ENCODE data around the gene IREB2. TPM values are rescaled to one million over a fixed set of nuclear protein-coding genes. Genes with fewer than 3 reads are reported as not detected.
"Not testable (repeated sequence)": the region's sequence is repeated elsewhere in the genome, so short reads cannot be mapped to it uniquely, and the experiment has no call there.

The IREB2 gene
- total RNA-seq, 1 donor from 2014 or later, result 23.5 TPM

DNA sequence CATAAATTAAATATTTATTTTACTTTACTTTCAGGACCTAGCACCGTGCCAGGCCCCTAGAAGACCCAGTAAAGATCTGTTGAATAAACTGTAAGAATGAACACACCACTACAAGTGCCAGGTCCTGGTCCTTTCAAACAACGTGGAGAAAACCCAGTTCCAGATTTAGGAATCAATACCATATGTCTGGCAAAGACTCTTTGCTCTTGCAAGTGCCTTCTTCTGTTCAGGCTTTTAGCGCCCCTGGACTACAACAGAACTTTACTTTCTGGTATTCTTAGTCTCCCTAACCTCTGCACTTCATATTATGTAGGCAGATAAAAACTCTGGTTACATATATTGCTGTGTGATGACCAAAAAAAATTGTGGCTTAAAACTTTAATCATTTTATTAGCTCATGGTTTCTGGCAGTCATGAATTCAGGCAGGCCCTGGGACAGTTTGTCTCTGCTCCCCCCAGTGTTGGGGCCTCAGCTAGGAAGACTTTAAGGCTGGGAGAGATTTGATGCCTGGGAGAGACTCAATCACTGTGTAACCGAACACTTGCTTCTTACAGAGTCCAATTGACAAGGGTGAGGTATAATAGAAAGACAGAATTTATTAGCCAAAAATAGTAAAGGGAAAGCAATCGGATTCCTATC is 99.4 kb downstream of the IREB2 start:
- DNase-seq (ENCODE audit: low read depth), result no peak
- no peaks in the 10 kb centered on the region for H3K27me3 ChIP-seq (ENCODE audit: control insufficient read depth, insufficient read depth, low read length)
- TF ChIP-seq, protein P1, sequence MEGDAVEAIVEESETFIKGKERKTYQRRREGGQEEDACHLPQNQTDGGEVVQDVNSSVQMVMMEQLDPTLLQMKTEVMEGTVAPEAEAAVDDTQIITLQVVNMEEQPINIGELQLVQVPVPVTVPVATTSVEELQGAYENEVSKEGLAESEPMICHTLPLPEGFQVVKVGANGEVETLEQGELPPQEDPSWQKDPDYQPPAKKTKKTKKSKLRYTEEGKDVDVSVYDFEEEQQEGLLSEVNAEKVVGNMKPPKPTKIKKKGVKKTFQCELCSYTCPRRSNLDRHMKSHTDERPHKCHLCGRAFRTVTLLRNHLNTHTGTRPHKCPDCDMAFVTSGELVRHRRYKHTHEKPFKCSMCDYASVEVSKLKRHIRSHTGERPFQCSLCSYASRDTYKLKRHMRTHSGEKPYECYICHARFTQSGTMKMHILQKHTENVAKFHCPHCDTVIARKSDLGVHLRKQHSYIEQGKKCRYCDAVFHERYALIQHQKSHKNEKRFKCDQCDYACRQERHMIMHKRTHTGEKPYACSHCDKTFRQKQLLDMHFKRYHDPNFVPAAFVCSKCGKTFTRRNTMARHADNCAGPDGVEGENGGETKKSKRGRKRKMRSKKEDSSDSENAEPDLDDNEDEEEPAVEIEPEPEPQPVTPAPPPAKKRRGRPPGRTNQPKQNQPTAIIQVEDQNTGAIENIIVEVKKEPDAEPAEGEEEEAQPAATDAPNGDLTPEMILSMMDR (IDR thresholded peaks at IDR 0.05; ENCODE audit: insufficient read depth, low read length, poor library complexity, severe bottlenecking), result no peak
- H3K4me3 ChIP-seq (ENCODE audit: low read depth, low read length), result no peak overlapping the region
- H3K36me3 ChIP-seq (ENCODE audit: control insufficient read depth, insufficient read depth, low read length), result no peaks in the 10 kb centered on the region

DNA sequence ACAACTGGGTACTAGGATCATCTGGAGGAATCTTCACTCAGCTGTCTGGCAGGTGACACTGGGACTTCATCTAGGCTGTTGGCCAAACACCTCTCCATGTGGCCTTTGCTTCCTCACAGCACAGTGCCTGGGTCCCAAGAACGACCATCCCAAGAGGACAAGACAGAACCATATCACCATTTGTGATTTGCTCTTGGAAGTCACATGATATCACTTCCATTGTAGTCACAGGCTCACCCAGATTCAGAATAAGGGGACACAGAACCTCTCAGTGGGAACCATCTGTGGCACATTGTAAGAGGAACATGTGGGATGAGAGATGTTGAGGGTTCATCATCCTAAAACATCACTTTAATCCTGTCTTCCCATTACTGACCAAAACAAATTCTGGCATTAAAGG is 100.3 kb downstream of the IREB2 start:
- DNase-seq (ENCODE audit: low read depth), result no peak
- H3K4me3 ChIP-seq (ENCODE audit: low read depth, low read length), result no peak overlapping the region
- H3K27me3 ChIP-seq (ENCODE audit: control insufficient read depth, insufficient read depth, low read length), result no peaks in the 10 kb centered on the region
- TF ChIP-seq, protein P1 (IDR thresholded peaks at IDR 0.05; ENCODE audit: insufficient read depth, low read length, poor library complexity, severe bottlenecking), result no peak
- no peaks in the 10 kb centered on the region for H3K36me3 ChIP-seq (ENCODE audit: control insufficient read depth, insufficient read depth, low read length)

DNA sequence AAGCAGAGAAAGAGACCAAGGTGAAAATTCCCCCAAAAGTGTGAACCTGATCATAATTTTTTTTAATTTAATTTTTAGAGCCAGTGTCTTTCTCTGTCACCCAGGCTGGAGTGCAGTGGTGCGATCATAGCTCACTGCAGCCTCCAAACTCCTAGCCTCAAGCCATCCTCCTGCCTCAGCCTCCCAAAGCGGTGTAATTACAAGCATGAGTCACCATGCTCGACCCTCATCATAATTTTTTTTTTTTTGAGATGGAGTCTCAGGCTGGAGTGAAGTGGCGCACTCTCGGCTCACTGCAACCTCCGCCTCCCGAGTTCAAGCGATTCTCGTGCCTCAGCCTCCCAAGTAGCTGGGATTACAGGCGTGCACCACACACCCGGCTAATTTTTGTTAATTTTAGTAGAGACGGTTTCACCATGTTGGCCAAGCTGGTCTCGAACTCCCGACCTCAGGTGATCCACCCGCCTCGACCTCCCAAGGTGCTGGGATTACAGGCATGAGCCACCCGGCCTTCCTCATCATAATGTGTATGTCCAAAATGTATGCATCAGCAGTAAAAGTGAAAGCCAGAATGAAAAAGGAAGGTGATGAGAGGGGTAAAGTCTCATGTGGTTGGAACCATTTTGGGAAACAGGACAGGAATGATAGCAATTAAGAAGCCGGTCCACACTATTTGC is 101.6 kb downstream of the IREB2 start:
- H3K4me3 ChIP-seq (ENCODE audit: low read depth, low read length), result peak overlapping the region; percentile 65
- not testable (repeated sequence) for H3K27me3 ChIP-seq (ENCODE audit: control insufficient read depth, insufficient read depth, low read length); DNase-seq (ENCODE audit: low read depth); H3K36me3 ChIP-seq (ENCODE audit: control insufficient read depth, insufficient read depth, low read length)

DNA sequence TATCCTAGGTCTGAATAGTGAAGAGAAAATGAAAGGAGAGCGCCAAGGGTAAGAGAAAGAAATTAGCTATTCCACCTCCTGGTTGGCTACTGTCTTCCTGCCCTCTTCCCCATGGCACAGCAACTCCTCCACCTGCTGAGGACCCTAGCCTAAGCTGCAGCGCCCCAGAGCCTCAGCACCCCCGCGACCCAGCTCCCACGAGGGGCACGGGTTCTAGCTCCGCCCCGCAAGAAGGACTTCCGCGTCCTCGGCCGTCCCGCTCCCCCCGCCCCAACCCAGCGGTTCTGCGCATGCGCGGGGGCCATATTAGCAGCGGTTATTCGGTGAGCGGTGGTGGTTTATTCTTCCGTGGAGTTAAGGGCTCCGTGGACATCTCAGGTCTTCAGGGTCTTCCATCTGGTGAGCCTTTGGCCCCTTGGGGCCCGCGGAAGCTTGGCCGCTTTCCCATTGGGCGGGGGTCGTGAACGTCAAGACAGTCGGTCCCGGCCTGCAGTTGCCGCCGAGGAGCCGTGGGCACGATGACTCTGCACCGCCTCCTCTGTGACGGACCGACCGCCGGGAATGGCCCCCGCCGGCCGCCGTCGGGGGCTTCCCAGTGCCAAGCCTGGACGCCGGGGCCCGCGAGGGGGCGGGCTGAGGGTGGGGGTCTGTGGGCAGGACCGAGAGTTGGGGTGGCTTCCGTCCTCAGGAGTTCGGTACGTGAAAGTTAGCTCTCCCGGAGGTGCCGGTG is 102.3 kb downstream of the IREB2 start, which contains the start of gene PSMA4:
Gene PSMA4, plus strand, starts transcription at position 304 of the 730 bp plus-strand sequence. CDS start 1,484 bp downstream, outside the sequence.
- Histone ChIP-seq H3K27me3 (ENCODE audit: control insufficient read depth, insufficient read depth, low read length) (no peaks in the 10 kb centered on the region), H3K4me3 (ENCODE audit: low read depth, low read length) (peak within 1 kb of the TSS; percentile 65), H3K36me3 (ENCODE audit: control insufficient read depth, insufficient read depth, low read length) (no peaks in the 10 kb centered on the region)
- TF ChIP-seq, protein P1 (IDR thresholded peaks at IDR 0.05; ENCODE audit: insufficient read depth, low read length, poor library complexity, severe bottlenecking), result peak; percentile 29
- no peak for DNase-seq (ENCODE audit: low read depth)

DNA sequence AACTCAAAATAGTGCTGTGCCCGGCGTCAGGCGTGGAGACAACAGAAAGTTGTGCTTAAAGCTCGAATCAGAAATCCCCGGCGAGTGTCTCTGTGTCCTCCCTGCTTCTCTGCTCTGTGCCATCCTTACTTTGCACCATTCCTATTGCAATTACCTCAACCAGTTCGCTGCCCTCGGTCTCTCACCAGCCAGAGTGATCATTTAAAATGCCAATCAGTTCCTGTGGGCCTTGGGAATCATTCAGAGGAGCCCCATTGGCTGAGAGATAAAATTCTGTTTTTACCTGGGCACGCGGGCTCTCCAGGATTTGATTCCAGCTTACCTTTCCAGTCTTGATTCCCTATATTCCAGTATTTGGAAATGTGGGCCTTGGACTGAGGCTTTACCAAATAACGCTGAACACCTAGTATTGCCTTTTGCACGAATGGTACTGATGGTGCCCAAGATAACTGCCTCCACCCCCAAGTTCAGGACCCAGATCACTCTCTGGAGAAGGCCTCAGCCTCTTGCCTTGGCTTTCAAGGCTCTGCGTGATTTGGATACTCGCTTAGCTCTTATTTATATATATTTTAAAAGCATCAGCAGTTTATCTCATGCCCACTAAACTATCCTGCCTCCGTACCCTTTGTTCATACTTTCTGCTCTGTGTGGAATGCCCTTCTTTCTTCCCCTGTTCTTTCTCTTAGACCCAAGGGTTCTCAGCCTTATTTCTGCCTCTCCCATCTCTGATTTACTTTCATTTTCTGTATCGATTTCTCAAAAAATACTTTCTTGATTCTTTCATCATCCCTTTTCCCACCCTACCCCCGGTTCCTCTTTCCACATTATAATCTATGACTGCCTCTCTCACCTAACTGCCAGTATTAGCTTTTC is 103.1 kb downstream of the IREB2 start:
- H3K27me3 ChIP-seq (ENCODE audit: control insufficient read depth, insufficient read depth, low read length), result no peaks in the 10 kb centered on the region
- H3K4me3 ChIP-seq (ENCODE audit: low read depth, low read length), result peak overlapping the region; percentile 65
- DNase-seq (ENCODE audit: low read depth), result no peak
- H3K36me3 ChIP-seq (ENCODE audit: control insufficient read depth, insufficient read depth, low read length), result no peaks in the 10 kb centered on the region
- TF ChIP-seq, protein P1 (IDR thresholded peaks at IDR 0.05; ENCODE audit: insufficient read depth, low read length, poor library complexity, severe bottlenecking), result no peak

DNA sequence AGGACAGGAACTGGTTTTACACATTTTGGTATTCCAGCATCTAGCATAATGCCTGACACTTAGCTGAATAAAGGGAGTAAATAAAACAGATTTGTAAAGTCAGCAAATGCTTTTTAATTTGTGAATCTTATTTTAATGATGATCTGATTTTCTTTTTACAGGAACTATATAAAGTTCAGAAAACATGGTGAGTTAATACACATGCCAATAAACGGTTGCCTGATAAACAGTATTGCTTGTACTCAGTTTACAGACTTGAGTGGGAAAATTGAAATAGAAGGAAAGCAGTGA is 103.7 kb downstream of the IREB2 start:
- Histone ChIP-seq H3K36me3 (ENCODE audit: control insufficient read depth, insufficient read depth, low read length) (no peaks in the 10 kb centered on the region), H3K27me3 (ENCODE audit: control insufficient read depth, insufficient read depth, low read length) (no peaks in the 10 kb centered on the region), H3K4me3 (ENCODE audit: low read depth, low read length) (peak overlapping the region; percentile 65)
- TF ChIP-seq, protein P1 (IDR thresholded peaks at IDR 0.05; ENCODE audit: insufficient read depth, low read length, poor library complexity, severe bottlenecking), result no peak
- DNase-seq (ENCODE audit: low read depth), result no peak

Measured in kidney epithelial cell (primary cell).